Left ventricle myocardium inferior (tissue), 1 donor: ENCODE measurements around the gene SPDYC. TPM values are rescaled to one million over a fixed set of nuclear protein-coding genes. Genes with fewer than 3 reads are reported as not detected.

Experiments
- DNase-seq: peaks from one replicate; pipeline ENCODE4 v3.0.0-alpha.2; 2020
- H3K27ac ChIP-seq: fragments of 200-600 bp; replicated peaks from 2 replicates; pipeline ENCODE4 v1.8.0; 2021
- H3K27me3 ChIP-seq: fragments of 200-600 bp; 2 replicates; pipeline ENCODE4 v1.8.0; 2021; ENCODE audit warnings: low read depth
- H3K36me3 ChIP-seq: fragments of 200-600 bp; 2 replicates; pipeline ENCODE4 v1.8.0; 2021
- H3K4me1 ChIP-seq: fragments of 200-600 bp; 2 replicates; pipeline ENCODE4 v1.8.0; 2021
- H3K4me3 ChIP-seq: fragments of 200-600 bp; 2 replicates; pipeline ENCODE4 v1.8.0; 2021; ENCODE audit warnings: mild to moderate bottlenecking, moderate library complexity
- H3K9me3 ChIP-seq: fragments of 200-600 bp; replicated peaks from 2 replicates; pipeline ENCODE4 v1.8.0; 2021
- intact Hi-C: fragments of 100-400 bp; cut with micrococcal nuclease; formaldehyde crosslinking; loops from one replicate; pipeline ENCODE4 v1.11.0; 2022
- total RNA-seq: library from RNA; stranded (reverse); fragmentation: NEBNext Ultra II Directional; extraction: Animal tissue kit (Norgen Biotek cat#: 25700); gene quantifications from one replicate; pipeline ENCODE4 v1.2.1, GENCODE V29; 2021
- TF ChIP-seq, protein P1 (sequence below): fragments of 200-600 bp; IDR thresholded peaks from 2 replicates; pipeline ENCODE4 v1.8.0; 2021; ENCODE audit warnings: antibody characterized with exemption, mild to moderate bottlenecking, borderline replicate concordance
- donor health status: DM: no; HTN: yes; CAD: no; lungs with severe emphysema.

SPDYC gene
- total RNA-seq, 1 donor from 2014 or later = not detected

DNA sequence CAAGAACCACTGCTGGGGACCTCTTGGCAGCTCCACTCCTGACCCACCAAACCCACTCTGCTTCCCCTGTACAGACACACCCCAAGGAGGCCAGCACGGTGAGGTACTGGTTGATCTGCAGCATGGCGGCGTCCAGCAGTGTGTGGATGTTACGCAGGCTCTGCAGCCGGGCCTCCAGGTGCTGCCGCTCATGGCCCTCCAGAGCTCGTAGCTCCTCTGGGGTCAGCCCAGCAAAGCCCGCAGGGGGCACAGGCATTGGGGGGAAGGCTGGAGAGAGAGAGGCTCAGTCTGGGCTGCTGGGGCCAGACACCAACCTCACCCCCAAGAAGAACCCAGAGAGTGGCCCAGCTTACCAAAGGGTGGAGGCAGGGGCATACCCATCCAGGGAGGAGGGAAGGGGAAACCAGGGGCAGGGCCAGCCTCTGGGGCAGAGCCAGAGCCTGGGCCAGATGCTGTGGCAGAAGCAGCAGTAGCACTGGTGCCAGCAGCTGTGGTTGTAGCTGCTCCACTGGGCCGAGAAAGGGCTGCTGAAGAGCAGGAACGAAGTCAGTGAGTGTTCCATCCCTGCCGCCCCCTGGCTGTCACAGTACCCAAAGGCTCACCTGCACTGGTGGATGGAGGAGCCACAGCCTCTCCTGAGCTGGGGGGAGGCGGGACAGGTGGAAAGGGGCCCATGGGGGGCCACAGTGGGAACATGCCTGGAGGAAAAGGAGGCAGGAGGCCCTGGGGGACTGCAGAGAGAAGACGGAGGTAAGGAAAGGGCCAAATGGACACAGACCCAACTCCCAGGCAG, 40.2 kb upstream of the SPDYC start:
- DNase-seq = no peak
- H3K36me3 ChIP-seq = peaks cover 82% of the 10 kb centered on the region
- H3K27me3 ChIP-seq = no peaks in the 10 kb centered on the region
- intact Hi-C loops = no loop called here
- no peak overlapping the region for H3K27ac ChIP-seq
- H3K9me3 ChIP-seq = no peaks in the 10 kb centered on the region
- peaks cover 23% of the 10 kb centered on the region for H3K4me1 ChIP-seq
- no peak overlapping the region for H3K4me3 ChIP-seq
- TF ChIP-seq, protein P1, sequence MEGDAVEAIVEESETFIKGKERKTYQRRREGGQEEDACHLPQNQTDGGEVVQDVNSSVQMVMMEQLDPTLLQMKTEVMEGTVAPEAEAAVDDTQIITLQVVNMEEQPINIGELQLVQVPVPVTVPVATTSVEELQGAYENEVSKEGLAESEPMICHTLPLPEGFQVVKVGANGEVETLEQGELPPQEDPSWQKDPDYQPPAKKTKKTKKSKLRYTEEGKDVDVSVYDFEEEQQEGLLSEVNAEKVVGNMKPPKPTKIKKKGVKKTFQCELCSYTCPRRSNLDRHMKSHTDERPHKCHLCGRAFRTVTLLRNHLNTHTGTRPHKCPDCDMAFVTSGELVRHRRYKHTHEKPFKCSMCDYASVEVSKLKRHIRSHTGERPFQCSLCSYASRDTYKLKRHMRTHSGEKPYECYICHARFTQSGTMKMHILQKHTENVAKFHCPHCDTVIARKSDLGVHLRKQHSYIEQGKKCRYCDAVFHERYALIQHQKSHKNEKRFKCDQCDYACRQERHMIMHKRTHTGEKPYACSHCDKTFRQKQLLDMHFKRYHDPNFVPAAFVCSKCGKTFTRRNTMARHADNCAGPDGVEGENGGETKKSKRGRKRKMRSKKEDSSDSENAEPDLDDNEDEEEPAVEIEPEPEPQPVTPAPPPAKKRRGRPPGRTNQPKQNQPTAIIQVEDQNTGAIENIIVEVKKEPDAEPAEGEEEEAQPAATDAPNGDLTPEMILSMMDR = no peak

DNA sequence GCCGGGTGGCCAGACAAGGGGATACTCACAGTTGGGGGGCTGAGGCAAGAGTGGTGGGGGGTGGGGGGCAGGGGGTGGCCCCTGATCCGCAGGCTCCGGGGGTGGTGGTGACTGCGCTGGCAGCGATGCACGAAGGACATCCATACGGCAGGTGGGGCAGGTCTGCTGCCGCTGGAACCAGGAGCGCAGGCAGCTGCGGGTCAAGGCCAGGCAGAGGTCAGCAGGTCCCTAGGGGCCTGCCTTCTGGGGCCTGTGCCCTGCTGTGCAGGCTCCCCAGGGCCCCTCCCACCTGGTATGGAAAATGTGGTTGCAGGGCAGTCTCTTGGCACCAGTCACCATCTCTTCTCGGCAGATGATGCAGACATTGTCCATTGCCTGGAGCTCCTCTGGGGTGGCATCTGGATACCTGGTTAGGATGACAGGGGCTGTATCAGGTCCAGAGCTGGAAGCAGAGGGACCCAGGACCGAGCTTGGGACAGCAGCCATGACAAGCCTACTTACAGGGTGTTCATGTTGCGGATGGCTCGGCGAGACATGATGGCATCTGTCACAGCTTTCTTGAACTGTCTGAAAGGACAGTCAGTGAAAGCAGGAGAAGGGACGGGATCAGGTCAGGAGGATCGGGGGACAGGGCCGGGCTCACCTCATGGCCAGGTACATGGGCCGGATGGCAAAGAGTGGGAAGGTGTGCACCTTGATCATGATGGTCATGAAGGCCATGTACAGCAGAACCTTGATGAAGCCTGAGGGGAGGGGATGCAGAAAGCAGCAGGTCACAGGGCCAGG, 39.2 kb upstream of the SPDYC start:
- H3K27ac ChIP-seq = no peak overlapping the region
- peaks cover 31% of the 10 kb centered on the region for H3K4me1 ChIP-seq
- no peaks in the 10 kb centered on the region for H3K27me3 ChIP-seq
- H3K4me3 ChIP-seq = no peak overlapping the region
- H3K9me3 ChIP-seq = no peaks in the 10 kb centered on the region
- no peak for DNase-seq
- TF ChIP-seq, protein P1 = no peak
- intact Hi-C loops = no loop called here
- peaks cover 72% of the 10 kb centered on the region for H3K36me3 ChIP-seq

DNA sequence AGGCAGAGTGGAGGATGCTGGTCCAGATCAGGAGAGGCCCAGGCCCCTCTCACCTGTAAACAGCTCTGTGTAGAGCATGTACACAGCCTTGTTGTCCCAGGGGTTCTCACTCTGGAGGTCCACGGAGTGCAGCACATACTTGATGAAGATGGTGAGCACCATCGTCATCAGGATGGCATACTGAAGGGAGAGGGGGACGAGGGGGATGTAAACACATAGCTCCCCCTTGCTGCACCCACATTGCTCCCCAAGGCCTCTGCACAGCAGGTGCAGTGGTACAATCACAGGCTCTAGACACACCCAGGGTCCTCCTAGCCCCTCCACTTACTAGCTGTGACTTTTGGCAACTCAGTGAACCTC, 38.6 kb upstream of the SPDYC start:
- H3K36me3 ChIP-seq = peaks cover 67% of the 10 kb centered on the region
- H3K4me3 ChIP-seq = no peak overlapping the region
- intact Hi-C loops = no loop called here
- no peak for DNase-seq
- TF ChIP-seq, protein P1 = no peak
- H3K4me1 ChIP-seq = peaks cover 35% of the 10 kb centered on the region
- H3K9me3 ChIP-seq = no peaks in the 10 kb centered on the region
- H3K27ac ChIP-seq = no peak overlapping the region
- H3K27me3 ChIP-seq = no peaks in the 10 kb centered on the region

DNA sequence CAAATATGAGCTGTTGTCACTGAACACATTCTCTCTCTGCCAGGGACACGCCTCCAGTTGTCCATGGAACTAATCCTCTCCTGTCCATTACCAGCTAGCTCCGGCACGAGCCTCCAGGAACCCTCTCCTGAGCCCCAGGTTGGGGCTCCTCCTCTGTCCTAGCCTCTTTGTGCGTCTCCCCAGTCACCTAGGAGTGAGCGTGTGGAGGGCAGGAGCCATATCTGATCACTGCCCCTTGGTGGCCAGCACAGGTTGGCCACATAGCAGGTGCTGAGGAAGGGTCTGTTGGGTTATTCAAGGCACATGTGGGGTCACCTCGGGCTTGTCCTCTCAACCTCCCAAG, 38.2 kb upstream of the SPDYC start:
- intact Hi-C loops = no loop called here
- TF ChIP-seq, protein P1 = no peak
- H3K27ac ChIP-seq = no peak overlapping the region
- no peaks in the 10 kb centered on the region for H3K9me3 ChIP-seq
- peaks cover 35% of the 10 kb centered on the region for H3K4me1 ChIP-seq
- no peak for DNase-seq
- H3K36me3 ChIP-seq = peaks cover 62% of the 10 kb centered on the region
- no peak overlapping the region for H3K4me3 ChIP-seq
- no peaks in the 10 kb centered on the region for H3K27me3 ChIP-seq

DNA sequence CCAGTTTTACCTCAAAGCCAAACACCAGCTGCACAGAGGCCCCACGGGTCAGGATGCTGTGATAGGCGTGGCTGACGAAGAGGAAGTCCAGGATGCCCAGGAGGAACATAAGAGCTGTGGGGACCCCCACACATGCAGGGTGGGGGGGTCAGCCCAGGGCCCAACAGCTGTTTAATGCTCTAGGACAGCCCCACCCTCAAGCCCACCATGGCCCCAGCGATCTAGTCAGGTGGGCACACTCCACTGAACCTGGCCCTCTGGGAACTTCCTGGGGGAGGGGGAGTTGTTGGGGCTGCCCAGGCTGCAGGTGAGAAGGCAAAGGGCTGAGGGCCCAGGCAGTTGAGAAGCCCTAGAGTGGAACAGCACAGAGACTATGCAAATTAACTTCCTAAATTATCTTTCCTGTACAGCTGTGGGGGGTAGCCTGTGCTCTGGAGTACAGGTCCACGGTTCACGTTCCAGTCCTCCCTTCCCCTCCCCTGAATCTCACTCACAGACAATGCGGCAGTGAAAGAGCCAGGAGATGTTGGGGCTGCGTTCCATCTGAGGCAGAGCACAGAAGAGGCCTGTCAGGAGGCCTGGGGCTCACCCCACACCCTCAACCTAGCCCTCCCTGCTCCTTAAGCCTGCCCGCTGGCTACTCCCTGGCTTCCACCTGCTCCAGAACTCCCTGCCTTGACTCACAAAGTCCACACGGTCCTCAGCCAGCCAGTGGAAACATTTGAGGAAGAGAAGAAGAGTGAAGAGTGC, 37.6 kb upstream of the SPDYC start:
- peaks cover 57% of the 10 kb centered on the region for H3K36me3 ChIP-seq
- H3K4me3 ChIP-seq = peak overlapping the region; percentile 99
- TF ChIP-seq, protein P1 = no peak
- peaks cover 35% of the 10 kb centered on the region for H3K4me1 ChIP-seq
- no peaks in the 10 kb centered on the region for H3K9me3 ChIP-seq
- intact Hi-C loops = no loop called here
- H3K27me3 ChIP-seq = no peaks in the 10 kb centered on the region
- no peak overlapping the region for H3K27ac ChIP-seq
- DNase-seq = no peak
